ENCODE results near the gene MSMP.

GRCh38 chr9:35706951-35707350 is 47.1 kb downstream of the MSMP start:
- TF ChIP-seq, protein P1, sequence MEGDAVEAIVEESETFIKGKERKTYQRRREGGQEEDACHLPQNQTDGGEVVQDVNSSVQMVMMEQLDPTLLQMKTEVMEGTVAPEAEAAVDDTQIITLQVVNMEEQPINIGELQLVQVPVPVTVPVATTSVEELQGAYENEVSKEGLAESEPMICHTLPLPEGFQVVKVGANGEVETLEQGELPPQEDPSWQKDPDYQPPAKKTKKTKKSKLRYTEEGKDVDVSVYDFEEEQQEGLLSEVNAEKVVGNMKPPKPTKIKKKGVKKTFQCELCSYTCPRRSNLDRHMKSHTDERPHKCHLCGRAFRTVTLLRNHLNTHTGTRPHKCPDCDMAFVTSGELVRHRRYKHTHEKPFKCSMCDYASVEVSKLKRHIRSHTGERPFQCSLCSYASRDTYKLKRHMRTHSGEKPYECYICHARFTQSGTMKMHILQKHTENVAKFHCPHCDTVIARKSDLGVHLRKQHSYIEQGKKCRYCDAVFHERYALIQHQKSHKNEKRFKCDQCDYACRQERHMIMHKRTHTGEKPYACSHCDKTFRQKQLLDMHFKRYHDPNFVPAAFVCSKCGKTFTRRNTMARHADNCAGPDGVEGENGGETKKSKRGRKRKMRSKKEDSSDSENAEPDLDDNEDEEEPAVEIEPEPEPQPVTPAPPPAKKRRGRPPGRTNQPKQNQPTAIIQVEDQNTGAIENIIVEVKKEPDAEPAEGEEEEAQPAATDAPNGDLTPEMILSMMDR (IDR thresholded peaks at IDR 0.05; ENCODE audit: insufficient read depth, low read depth, low read length), result no peak
- TF ChIP-seq EZH2 (IDR thresholded peaks at IDR 0.05; ENCODE audit: insufficient read depth, low read length), result no peak

Data from astrocyte (in vitro differentiated cells and primary cell).